CD4-positive, alpha-beta T cell treated with Interleukin-15 for 1 hour (primary cell): ENCODE measurements around the gene CENPT.
A peak's percentile ranks its signal among the peaks of the same experiment; 100 is the strongest.
"Not testable (repeated sequence)": the region's sequence is repeated elsewhere in the genome, so short reads cannot be mapped to it uniquely, and the experiment has no call there.

Experiments
- DNase-seq: peaks from one replicate; pipeline ENCODE4 v3.0.0-alpha.2; 2020

CENPT gene

GRCh38 chr16:67845291-67846062 lies 2.0 kb downstream of the CENPT start:
- no peak for DNase-seq

- no peak for DNase-seq
Measured at GRCh38 chr16:67844497-67844896, 3.0 kb downstream of the CENPT start.

- no peak for DNase-seq
Measured at GRCh38 chr16:67843343-67843765, 4.1 kb downstream of the CENPT start.

GRCh38 chr16:67842509-67843342 lies 4.8 kb downstream of the CENPT start:
- DNase-seq = peak; percentile 62

- peak; percentile 91 for DNase-seq
Measured at GRCh38 chr16:67841816-67842508, 5.5 kb downstream of the CENPT start, which contains the start of gene THAP11. THAP11 (plus strand) TSS chr16:67842320; CDS start chr16:67842555, 235 bp downstream.

- no peak for DNase-seq
Measured at GRCh38 chr16:67841198-67841815, 6.2 kb downstream of the CENPT start.

- DNase-seq = no peak
Measured at GRCh38 chr16:67837811-67838210, 9.7 kb downstream of the CENPT start.

GRCh38 chr16:67837190-67837589 lies 10.3 kb downstream of the CENPT start:
- DNase-seq = not testable (repeated sequence)

- no peak for DNase-seq
Measured at GRCh38 chr16:67834242-67834614, 13.3 kb downstream of the CENPT start.

- peak; percentile 90 for DNase-seq
Measured at GRCh38 chr16:67833415-67834241, 13.9 kb downstream of the CENPT start.

- no peak for DNase-seq
Measured at GRCh38 chr16:67833030-67833414, 14.5 kb downstream of the CENPT start.

GRCh38 chr16:67828651-67829050 lies 18.8 kb downstream of the CENPT start:
- no peak for DNase-seq

GRCh38 chr16:67825906-67826305 lies 21.6 kb downstream of the CENPT start:
- DNase-seq = no peak

GRCh38 chr16:67825119-67825518 lies 22.4 kb downstream of the CENPT start:
- no peak for DNase-seq

GRCh38 chr16:67822511-67822910 lies 25.0 kb downstream of the CENPT start:
- DNase-seq = no peak

GRCh38 chr16:67820608-67821259 lies 26.8 kb downstream of the CENPT start:
- no peak for DNase-seq

GRCh38 chr16:67814567-67814966 lies 32.9 kb downstream of the CENPT start:
- no peak for DNase-seq

GRCh38 chr16:67811899-67812298 lies 35.6 kb downstream of the CENPT start:
- no peak for DNase-seq

- no peak for DNase-seq
Measured at GRCh38 chr16:67807148-67807682, 40.3 kb downstream of the CENPT start.

GRCh38 chr16:67806428-67807147 lies 40.9 kb downstream of the CENPT start, which contains the start of the genes RANBP10 and TSNAXIP1:
RANBP10 (minus strand) TSS chr16:67806560; CDS start chr16:67806536, 24 bp downstream.
TSNAXIP1 (plus strand) TSS chr16:67806889; CDS start chr16:67807150, 261 bp downstream.
- DNase-seq = peak; percentile 99
